HepG2 (cell line): ENCODE data around the gene PRKCE. TPM values are rescaled to one million over a fixed set of nuclear protein-coding genes. Genes with fewer than 3 reads are reported as not detected.

ENCODE experiments used
- CEBPZ ChIP-seq: IDR thresholded peaks from 2 replicates; pipeline ENCODE4 v1.6.1; 2012; ENCODE audit warnings: low read length, improper control_type of control experiment
- GATA4 ChIP-seq: sonication (generic); IDR thresholded peaks from 2 replicates; pipeline ENCODE4 v1.6.1; 2016; ENCODE audit warnings: antibody characterized with exemption, low read depth, borderline replicate concordance
- HNRNPUL1 ChIP-seq: fragments of 200-400 bp; formaldehyde crosslinking; IDR thresholded peaks from 2 replicates; pipeline ENCODE4 v1.6.1; 2017; ENCODE audit warnings: low read depth, mild to moderate bottlenecking, low read length, moderate library complexity
- MLX ChIP-seq: IDR thresholded peaks from 2 replicates; pipeline ENCODE4 v1.6.1; 2016
- PLRG1 ChIP-seq: fragments of 450-650 bp; conservative IDR thresholded peaks from 2 replicates; pipeline ENCODE4 v1.6.1; 2016
- TBP ChIP-seq: sonication (generic); formaldehyde crosslinking; IDR thresholded peaks from 2 replicates; pipeline ENCODE4 v1.5.0; 2020; ENCODE audit warnings: missing genetic modification reagents
- ZNF143 ChIP-seq: sonication (generic); formaldehyde crosslinking; IDR thresholded peaks from 2 replicates; pipeline ENCODE4 v1.4.0; 2020; ENCODE audit warnings: missing genetic modification reagents
- ZNF414 ChIP-seq: sonication (generic); formaldehyde crosslinking; IDR thresholded peaks from 2 replicates; pipeline ENCODE4 v1.5.0; 2020; ENCODE audit warnings: missing genetic modification reagents
- ZNF740 ChIP-seq: sonication (generic); formaldehyde crosslinking; IDR thresholded peaks from 2 replicates; pipeline ENCODE4 v1.4.0; 2020; ENCODE audit warnings: missing genetic modification reagents
- ZXDC ChIP-seq: sonication (generic); formaldehyde crosslinking; IDR thresholded peaks from 2 replicates; pipeline ENCODE4 v1.5.0; 2020; ENCODE audit warnings: mild to moderate bottlenecking, missing genetic modification reagents
- polyA plus RNA-seq, 8 experiments: library from polyadenylated mRNA; depleted of rRNA in 3 of 8; stranded (reverse) in 7 of 8; unstranded in 1 of 8; fragments of >200 nt; fragmentation: Illumina TruSeq in 4 of 8; extraction: Trizol in 4 of 8; gene quantifications; 2 replicates each; pipeline versions ENCODE4 v1.2.1 to v1.2.3, GENCODE V29; 2011 to 2016; ENCODE audit warnings: low read depth in 4 of 8, missing spikeins in 1 of 8, mixed read lengths in 1 of 8; ENCODE audit not compliant: insufficient read depth in 1 of 8
- total RNA-seq, 5 experiments: library from RNA; depleted of rRNA; stranded (reverse); fragments of >200 nt; fragmentation: Illumina TruSeq; extraction: Trizol; gene quantifications; 2 replicates each; pipeline ENCODE4 v1.2.3, GENCODE V29; 2016; ENCODE audit warnings: low read depth in 1 of 5

PRKCE gene
- total and polyA plus RNA-seq, 2 of the 13 experiments (the other 11 are each of a cell fraction or from before 2014, with no cell fraction given) = 1.0 to 3.9 TPM

GRCh38 chr2:46058140-46058539, 406.7 kb downstream of the PRKCE start (continued):
- TF ChIP-seq CEBPZ (no peak), GATA4 (no peak), ZNF414 (CRISPR knock-in tag) (no peak), HNRNPUL1 (no peak), ZXDC (CRISPR knock-in tag) (no peak), ZNF143 (CRISPR knock-in tag) (no peak), MLX (CRISPR knock-in tag) (no peak), ZNF740 (CRISPR knock-in tag) (no peak), PLRG1 (no peak), TBP (CRISPR knock-in tag) (no peak)
